ENCODE results near the gene GPSM1.

DNA sequence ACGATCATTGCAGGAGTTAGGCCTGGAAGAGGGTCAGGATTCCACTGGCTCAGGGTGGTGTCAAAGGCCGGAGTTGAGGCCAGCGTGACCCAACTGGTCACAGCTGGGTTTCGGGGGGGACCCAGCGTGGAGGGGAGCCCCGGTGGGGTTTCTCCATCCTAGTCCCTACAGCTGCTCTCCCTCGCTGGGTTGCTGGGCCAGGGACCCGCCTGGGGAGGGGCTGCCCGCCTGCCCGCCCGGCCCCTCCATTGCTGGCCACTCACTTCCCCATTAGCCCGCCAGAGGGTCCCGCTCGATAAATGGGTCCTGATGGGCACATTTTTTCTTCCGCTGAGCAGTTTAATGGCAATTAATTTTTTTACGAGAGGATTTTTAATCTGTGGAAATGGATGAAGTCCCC is 32.3 kb upstream of the GPSM1 start:
- TF ChIP-seq, protein P1, sequence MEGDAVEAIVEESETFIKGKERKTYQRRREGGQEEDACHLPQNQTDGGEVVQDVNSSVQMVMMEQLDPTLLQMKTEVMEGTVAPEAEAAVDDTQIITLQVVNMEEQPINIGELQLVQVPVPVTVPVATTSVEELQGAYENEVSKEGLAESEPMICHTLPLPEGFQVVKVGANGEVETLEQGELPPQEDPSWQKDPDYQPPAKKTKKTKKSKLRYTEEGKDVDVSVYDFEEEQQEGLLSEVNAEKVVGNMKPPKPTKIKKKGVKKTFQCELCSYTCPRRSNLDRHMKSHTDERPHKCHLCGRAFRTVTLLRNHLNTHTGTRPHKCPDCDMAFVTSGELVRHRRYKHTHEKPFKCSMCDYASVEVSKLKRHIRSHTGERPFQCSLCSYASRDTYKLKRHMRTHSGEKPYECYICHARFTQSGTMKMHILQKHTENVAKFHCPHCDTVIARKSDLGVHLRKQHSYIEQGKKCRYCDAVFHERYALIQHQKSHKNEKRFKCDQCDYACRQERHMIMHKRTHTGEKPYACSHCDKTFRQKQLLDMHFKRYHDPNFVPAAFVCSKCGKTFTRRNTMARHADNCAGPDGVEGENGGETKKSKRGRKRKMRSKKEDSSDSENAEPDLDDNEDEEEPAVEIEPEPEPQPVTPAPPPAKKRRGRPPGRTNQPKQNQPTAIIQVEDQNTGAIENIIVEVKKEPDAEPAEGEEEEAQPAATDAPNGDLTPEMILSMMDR (IDR thresholded peaks at IDR 0.05; ENCODE audit: insufficient read depth, low read depth, low read length) = no peak
- TF ChIP-seq EZH2 (IDR thresholded peaks at IDR 0.05; ENCODE audit: insufficient read depth, low read length) = no peak
